CD14-positive monocyte (primary cell): ENCODE data around the gene GTPBP8. TPM values are rescaled to one million over a fixed set of nuclear protein-coding genes. Genes with fewer than 3 reads are reported as not detected.

ENCODE experiments used
- DNase-seq, 3 donors: peaks; one replicate each; pipeline ENCODE4 v3.0.0-alpha.2; 2011 to 2022
- H2AFZ ChIP-seq: 2 replicates; pipeline ENCODE4 v1.6.0; 2012; ENCODE audit warnings: mild to moderate bottlenecking, low read depth, low read length, inconsistent platforms; ENCODE audit not compliant: insufficient read depth, poor library complexity, severe bottlenecking
- H3K27ac ChIP-seq, 2 donors: 1 replicate in 1 of 2; 2 replicates in 1 of 2; pipeline ENCODE4 v1.5.1; 2012 to 2013; ENCODE audit warnings: low read length in 2 of 2, control low read depth in 1 of 2, inconsistent platforms in 1 of 2, low read depth in 1 of 2, mild to moderate bottlenecking in 1 of 2
- H3K27me3 ChIP-seq, 2 donors: one replicate each; pipeline versions ENCODE4 v1.6.0 to v1.6.1; 2011 to 2013; ENCODE audit warnings: low read length in 2 of 2; ENCODE audit not compliant: control insufficient read depth in 2 of 2, insufficient read depth in 2 of 2
- H3K36me3 ChIP-seq, 2 donors: replicated peaks in 1 of 2; 1 replicate in 1 of 2; 2 replicates in 1 of 2; pipeline versions ENCODE4 v1.5.1 to v1.6.1; 2012 to 2013; ENCODE audit warnings: low read length in 2 of 2, control low read depth in 1 of 2, inconsistent platforms in 1 of 2, mild to moderate bottlenecking in 1 of 2; ENCODE audit not compliant: insufficient read depth in 2 of 2, control insufficient read depth in 1 of 2
- H3K4me1 ChIP-seq, 2 donors: 1 replicate in 1 of 2; 2 replicates in 1 of 2; pipeline versions ENCODE4 v1.5.1 to v1.6.1; 2012 to 2013; ENCODE audit warnings: low read length in 2 of 2, control low read depth in 1 of 2, inconsistent platforms in 1 of 2, mild to moderate bottlenecking in 1 of 2, moderate library complexity in 1 of 2; ENCODE audit not compliant: insufficient read depth in 2 of 2, control insufficient read depth in 1 of 2
- H3K4me2 ChIP-seq: replicated peaks from 2 replicates; pipeline ENCODE3; 2012; ENCODE audit warnings: low read length, moderate library complexity, mild to moderate bottlenecking; ENCODE audit not compliant: poor library complexity, severe bottlenecking; ENCODE audit errors: extremely low read depth
- H3K4me3 ChIP-seq, 3 experiments: fragments of 200-600 bp in 1 of 3; sonication (generic) in 1 of 3; replicated peaks in 1 of 3; 1 replicate in 2 of 3; 2 replicates in 1 of 3; pipeline ENCODE4 v1.5.1; 2011 to 2013; ENCODE audit warnings: low read length in 3 of 3, mild to moderate bottlenecking in 3 of 3, control low read depth in 2 of 3, low read depth in 2 of 3, inconsistent platforms in 1 of 3, moderate library complexity in 1 of 3
- H3K79me2 ChIP-seq: 2 replicates; pipeline ENCODE4 v1.6.0; 2012; ENCODE audit warnings: mild to moderate bottlenecking, control low read depth, inconsistent platforms, low read length, moderate library complexity; ENCODE audit not compliant: insufficient read depth
- H3K9ac ChIP-seq: 2 replicates; pipeline ENCODE4 v1.6.0; 2017; ENCODE audit warnings: low read length, mild to moderate bottlenecking; ENCODE audit not compliant: insufficient read depth, poor library complexity, severe bottlenecking
- H3K9me3 ChIP-seq, 2 donors: replicated peaks in 1 of 2; 1 replicate in 1 of 2; 2 replicates in 1 of 2; pipeline versions ENCODE4 v1.5.1 to v1.6.1; 2012 to 2013; ENCODE audit warnings: low read length in 2 of 2, control low read depth in 1 of 2; ENCODE audit not compliant: control insufficient read depth in 1 of 2, insufficient read depth in 1 of 2
- H4K20me1 ChIP-seq: 2 replicates; pipeline ENCODE4 v1.6.0; 2012; ENCODE audit warnings: mild to moderate bottlenecking, low read length, control low read depth, moderate library complexity; ENCODE audit not compliant: insufficient read depth
- H3K27ac Mint-ChIP-seq, 7 donors: one replicate each; pipeline ENCODE4 v1.8.0; 2020; ENCODE audit warnings: mild to moderate bottlenecking in 7 of 7, mixed read lengths in 7 of 7, moderate library complexity in 6 of 7, inconsistent platforms in 2 of 7
- H3K27me3 Mint-ChIP-seq, 3 donors: one replicate each; pipeline ENCODE4 v1.8.0; 2021 to 2022; ENCODE audit warnings: low read depth in 3 of 3, mild to moderate bottlenecking in 3 of 3, mixed read lengths in 3 of 3, moderate library complexity in 3 of 3, inconsistent platforms in 1 of 3
- H3K36me3 Mint-ChIP-seq, 2 donors: one replicate each; pipeline ENCODE4 v1.8.0; 2020; ENCODE audit warnings: mixed read lengths in 2 of 2, inconsistent platforms in 1 of 2, mild to moderate bottlenecking in 1 of 2
- H3K4me1 Mint-ChIP-seq: one replicate; pipeline ENCODE4 v1.8.0; 2020; ENCODE audit warnings: mild to moderate bottlenecking, mixed read lengths
- H3K4me3 Mint-ChIP-seq, 2 donors: one replicate each; pipeline ENCODE4 v1.8.0; 2020; ENCODE audit warnings: mild to moderate bottlenecking in 2 of 2, mixed read lengths in 2 of 2, moderate library complexity in 1 of 2
- H3K9me3 Mint-ChIP-seq, 7 donors: one replicate each; pipeline ENCODE4 v1.8.0; 2020 to 2022; ENCODE audit warnings: mixed read lengths in 7 of 7, mild to moderate bottlenecking in 6 of 7, moderate library complexity in 6 of 7, inconsistent platforms in 2 of 7
- CTCF ChIP-seq: fragments of 200-600 bp; IDR thresholded peaks from one replicate; pipeline ENCODE4 v1.8.0; 2022; ENCODE audit warnings: antibody characterized with exemption, mild to moderate bottlenecking
- WGBS: methylation state at CpG from one replicate; pipeline ENCODE4 v1.1.5; 2013; ENCODE audit warnings: missing lambda C conversion rate; ENCODE audit not compliant: insufficient coverage; 5-methylcytosine and 5-hydroxymethylcytosine counted together
- intact Hi-C, 2 donors: fragments of 100-400 bp; cut with micrococcal nuclease; formaldehyde crosslinking; loops; one replicate each; pipeline versions ENCODE4 v1.15.0 to v1.15.1; 2023
- polyA minus RNA-seq: library from RNA; depleted of rRNA, polyadenylated mRNA; stranded (reverse); fragments of >200 nt; gene quantifications from 2 replicates; pipeline ENCODE4 v1.2.3, GENCODE V29; 2012
- polyA plus RNA-seq, 3 donors: library from polyadenylated mRNA; depleted of rRNA in 1 of 3; unstranded in 2 of 3; stranded (reverse) in 1 of 3; fragments of 300-500 nt in 2 of 3; fragments of >200 nt in 1 of 3; fragmentation: Illumina TruSeq in 2 of 3; gene quantifications; 1 replicate in 2 of 3; 2 replicates in 1 of 3; pipeline ENCODE4 v1.2.3, GENCODE V29; 2012 to 2021
- total RNA-seq, 12 experiments: library from RNA in 1 of 12; stranded (reverse) in 1 of 12; fragments of 120-200 nt in 1 of 12; gene quantifications; one replicate each; pipeline ENCODE4 v1.2.4 and lab custom pipeline; 2013 to 2026; ENCODE audit warnings: mixed read lengths in 6 of 12, inconsistent platforms in 1 of 12

GTPBP8 gene
- 12.9 TPM for total RNA-seq (2013)
- polyA plus RNA-seq (10 to 100 TPM in 1 of 3 donors, 1 to 10 TPM in 2; 6.0 to 10.8 (median 9.8) TPM), polyA minus RNA-seq (12.1 and 19.9 TPM in 2 replicates), total RNA-seq (lab: John Stamatoyannopoulos, UW) (2.3 to 10.2 (median 7.8) reads per million in 11 experiments)

GRCh38 chr3:112990672-112991602, at the start of gene GTPBP8:
Gene GTPBP8, plus strand, starts transcription at chr3:112990984. Its CDS starts 16 bp downstream, at chr3:112991000.
- DNase-seq = peak; percentile 77 to 84 (median 79)
- 2% methylated on average over 49 of the region's 70 CpGs for WGBS
- TF ChIP-seq CTCF = no peak
- Mint-ChIP-seq H3K36me3 (peaks cover 8 to 11% of the 10 kb centered on the region in 2 donors), H3K27me3 (no peaks in the 10 kb centered on the region), H3K4me3 (peak within 1 kb of the TSS; percentile 89 to 98), H3K27ac (peak within 1 kb of the TSS; percentile 90 to 96 (median 93)), H3K4me1 (peaks cover 24% of the 10 kb centered on the region), H3K9me3 (no peaks in the 10 kb centered on the region)
- peak within 1 kb of the TSS; percentile 82 for H2AFZ ChIP-seq
- H3K4me3 ChIP-seq = peak within 1 kb of the TSS; percentile 74 to 99 (median 81)
- H3K27me3 ChIP-seq = no peaks in the 10 kb centered on the region
- intact Hi-C loops = no loop called here
- H3K9me3 ChIP-seq = no peaks in the 10 kb centered on the region
- H3K27ac ChIP-seq = peak within 1 kb of the TSS; percentile 85 to 99
- peaks cover 5 to 10% of the 10 kb centered on the region in 2 donors for H3K36me3 ChIP-seq
- peaks cover 35% of the 10 kb centered on the region for H3K79me2 ChIP-seq
- H3K4me1 ChIP-seq = peaks cover 10 to 27% of the 10 kb centered on the region in 2 donors
- H3K4me2 ChIP-seq = peak within 1 kb of the TSS; percentile 84
- no peaks in the 10 kb centered on the region for H4K20me1 ChIP-seq
- peak within 1 kb of the TSS; percentile 80 for H3K9ac ChIP-seq

- Histone ChIP-seq H3K9ac (no peak overlapping the region), H3K4me2 (no peak overlapping the region), H3K79me2 (no peaks in the 10 kb centered on the region), H2AFZ (no peak overlapping the region), H3K4me3 (no peak overlapping the region), H3K27ac (no peak overlapping the region), H3K9me3 (peaks cover 0 to 4% of the 10 kb centered on the region in 2 donors), H3K27me3 (no peaks in the 10 kb centered on the region), H4K20me1 (no peaks in the 10 kb centered on the region), H3K36me3 (no peaks in the 10 kb centered on the region), H3K4me1 (no peaks in the 10 kb centered on the region)
- 98% methylated on average over 7 of the region's 9 CpGs for WGBS
- peaks cover 2 to 17% (median 9%) of the 10 kb centered on the region in 7 donors for H3K9me3 Mint-ChIP-seq
- H3K27me3 Mint-ChIP-seq = peaks cover 0 to 2% (median 0%) of the 10 kb centered on the region in 3 donors
- no peak overlapping the region for H3K27ac Mint-ChIP-seq
- peaks cover 4% of the 10 kb centered on the region for H3K4me1 Mint-ChIP-seq
- no peak overlapping the region for H3K4me3 Mint-ChIP-seq
- TF ChIP-seq CTCF = no peak
- intact Hi-C loops = no loop called here
- H3K36me3 Mint-ChIP-seq = peaks cover 0 to 5% of the 10 kb centered on the region in 2 donors
- no peak for DNase-seq
Observed at GRCh38 chr3:112948346-112948838, 42.4 kb upstream of the GTPBP8 start.
